HepG2 (cell line): Measurements from ENCODE around the gene PIGZ. TPM values are rescaled to one million over a fixed set of nuclear protein-coding genes. Genes with fewer than 3 reads are reported as not detected.

Experiments
- EZH2 ChIP-seq: conservative IDR thresholded peaks from 2 replicates; pipeline ENCODE4 v1.6.1; 2012; ENCODE audit warnings: mild to moderate bottlenecking, low read depth, low read length, moderate library complexity
- KDM6A ChIP-seq: IDR thresholded peaks from 2 replicates; pipeline ENCODE4 v1.6.1; 2016; ENCODE audit warnings: low read depth
- MLXIP ChIP-seq: sonication (generic); formaldehyde crosslinking; IDR thresholded peaks from 2 replicates; pipeline ENCODE4 v1.9.0; 2021; ENCODE audit warnings: missing genetic modification reagents, borderline replicate concordance
- NKX3-1 ChIP-seq: sonication (generic); formaldehyde crosslinking; IDR thresholded peaks from 2 replicates; pipeline ENCODE4 v1.5.0; 2020; ENCODE audit warnings: missing genetic modification reagents
- NR2F6 ChIP-seq, 2 experiments: IDR thresholded peaks; 2 replicates each; pipeline ENCODE4 v1.6.1; 2016; ENCODE audit warnings: antibody characterized with exemption in 1 of 2, mild to moderate bottlenecking in 1 of 2
- REL ChIP-seq: sonication (generic); formaldehyde crosslinking; conservative IDR thresholded peaks from 2 replicates; pipeline ENCODE4 v1.8.0; 2022; ENCODE audit warnings: mild to moderate bottlenecking, missing genetic modification reagents, moderate library complexity
- REXO4 ChIP-seq: sonication (generic); formaldehyde crosslinking; IDR thresholded peaks from 2 replicates; pipeline ENCODE4 v1.8.0; 2022; ENCODE audit warnings: missing genetic modification reagents, mild to moderate bottlenecking, borderline replicate concordance
- ZFP36 ChIP-seq: fragments of 150-350 bp; IDR thresholded peaks from 2 replicates; pipeline ENCODE4 v1.6.1; 2018; ENCODE audit warnings: borderline replicate concordance, low read length, low read depth; ENCODE audit not compliant: partially characterized antibody
- ZFP37 ChIP-seq: sonication (generic); formaldehyde crosslinking; IDR thresholded peaks from 2 replicates; pipeline ENCODE4 v1.4.0; 2020; ENCODE audit warnings: missing genetic modification reagents, borderline replicate concordance
- ZFP91 ChIP-seq: sonication (generic); formaldehyde crosslinking; IDR thresholded peaks from 2 replicates; pipeline ENCODE4 v1.9.0; 2022; ENCODE audit warnings: missing genetic modification reagents, mild to moderate bottlenecking, borderline replicate concordance
- ZNF260 ChIP-seq: sonication (generic); formaldehyde crosslinking; IDR thresholded peaks from 2 replicates; pipeline ENCODE4 v1.4.0; 2020; ENCODE audit warnings: missing genetic modification reagents, low read depth, mild to moderate bottlenecking, borderline replicate concordance
- ZNF335 ChIP-seq: sonication (generic); formaldehyde crosslinking; IDR thresholded peaks from 2 replicates; pipeline ENCODE4 v1.4.0; 2020; ENCODE audit warnings: missing genetic modification reagents
- ZNF354B ChIP-seq: sonication (generic); formaldehyde crosslinking; IDR thresholded peaks from 2 replicates; pipeline ENCODE4 v1.8.0; 2022; ENCODE audit warnings: mild to moderate bottlenecking, missing genetic modification reagents
- ZNF558 ChIP-seq: sonication (generic); formaldehyde crosslinking; IDR thresholded peaks from 2 replicates; pipeline ENCODE4 v1.9.0; 2022; ENCODE audit warnings: mild to moderate bottlenecking, missing genetic modification reagents, borderline replicate concordance
- ZNF7 ChIP-seq: IDR thresholded peaks from 2 replicates; pipeline ENCODE4 v1.6.1; 2016; ENCODE audit warnings: missing biosample characterization, missing genetic modification reagents
- ZNF766 ChIP-seq: sonication (generic); formaldehyde crosslinking; IDR thresholded peaks from 2 replicates; pipeline ENCODE4 v1.5.0; 2020; ENCODE audit warnings: missing genetic modification reagents, borderline replicate concordance
- ZNF776 ChIP-seq: sonication (generic); formaldehyde crosslinking; IDR thresholded peaks from 2 replicates; pipeline ENCODE4 v1.4.0; 2020; ENCODE audit warnings: mild to moderate bottlenecking, missing genetic modification reagents
- ZSCAN31 ChIP-seq: sonication (generic); formaldehyde crosslinking; IDR thresholded peaks from 2 replicates; pipeline ENCODE4 v1.5.0; 2020; ENCODE audit warnings: low read depth, mild to moderate bottlenecking, missing genetic modification reagents
- polyA plus RNA-seq, 8 experiments: library from polyadenylated mRNA; depleted of rRNA in 3 of 8; stranded (reverse) in 7 of 8; unstranded in 1 of 8; fragments of >200 nt; fragmentation: Illumina TruSeq in 4 of 8; extraction: Trizol in 4 of 8; gene quantifications; 2 replicates each; pipeline versions ENCODE4 v1.2.1 to v1.2.3, GENCODE V29; 2011 to 2016; ENCODE audit warnings: low read depth in 4 of 8, missing spikeins in 1 of 8, mixed read lengths in 1 of 8; ENCODE audit not compliant: insufficient read depth in 1 of 8
- total RNA-seq, 5 experiments: library from RNA; depleted of rRNA; stranded (reverse); fragments of >200 nt; fragmentation: Illumina TruSeq; extraction: Trizol; gene quantifications; 2 replicates each; pipeline ENCODE4 v1.2.3, GENCODE V29; 2016; ENCODE audit warnings: low read depth in 1 of 5
- TF ChIP-seq, protein P1 (sequence below): fragments of 450-650 bp; IDR thresholded peaks from 2 replicates; pipeline ENCODE4 v1.6.1; 2017; ENCODE audit warnings: mild to moderate bottlenecking
- TF ChIP-seq, protein P2 (sequence below): sonication (generic); formaldehyde crosslinking; IDR thresholded peaks from 2 replicates; pipeline ENCODE4 v1.8.1; 2023; ENCODE audit warnings: missing genetic modification reagents, inconsistent platforms, borderline replicate concordance

PIGZ gene
- total and polyA plus RNA-seq, 2 of the 13 experiments (the other 11 are each of a cell fraction or from before 2014, with no cell fraction given) = 4.7 to 60.5 TPM

GRCh38 chr3:196942226-196942914 lies 26.3 kb downstream of the PIGZ start, which contains the start of gene NCBP2 (continued):
- TF ChIP-seq NR2F6 (IDR thresholded peaks at IDR 0.05) = no peak; the same call in 1 of the 2 replicates
- TF ChIP-seq NR2F6 (CRISPR knock-in tag; IDR thresholded peaks at IDR 0.05) = peak; percentile 67
- TF ChIP-seq EZH2 = no peak
- no peak for TF ChIP-seq ZNF354B (CRISPR knock-in tag)
- TF ChIP-seq ZNF776 = peak; percentile 97
- TF ChIP-seq ZSCAN31 = peak; percentile 49; the same call in 1 of the 2 replicates
- TF ChIP-seq ZNF260 = no peak; the same call in 1 of the 2 replicates
- TF ChIP-seq NKX3-1 (CRISPR knock-in tag) = no peak; the same call in 1 of the 2 replicates
- TF ChIP-seq ZFP37 = 0 out of 2 replicates have a peak, but pooled peaks have one; percentile 26
- peak; percentile 97 for TF ChIP-seq ZFP91 (CRISPR knock-in tag)
- no peak for TF ChIP-seq MLXIP
- peak; percentile 79; the same call in 1 of the 2 replicates for TF ChIP-seq REL (CRISPR knock-in tag)
- no peak for TF ChIP-seq REXO4 (CRISPR knock-in tag)
- TF ChIP-seq, protein P1, sequence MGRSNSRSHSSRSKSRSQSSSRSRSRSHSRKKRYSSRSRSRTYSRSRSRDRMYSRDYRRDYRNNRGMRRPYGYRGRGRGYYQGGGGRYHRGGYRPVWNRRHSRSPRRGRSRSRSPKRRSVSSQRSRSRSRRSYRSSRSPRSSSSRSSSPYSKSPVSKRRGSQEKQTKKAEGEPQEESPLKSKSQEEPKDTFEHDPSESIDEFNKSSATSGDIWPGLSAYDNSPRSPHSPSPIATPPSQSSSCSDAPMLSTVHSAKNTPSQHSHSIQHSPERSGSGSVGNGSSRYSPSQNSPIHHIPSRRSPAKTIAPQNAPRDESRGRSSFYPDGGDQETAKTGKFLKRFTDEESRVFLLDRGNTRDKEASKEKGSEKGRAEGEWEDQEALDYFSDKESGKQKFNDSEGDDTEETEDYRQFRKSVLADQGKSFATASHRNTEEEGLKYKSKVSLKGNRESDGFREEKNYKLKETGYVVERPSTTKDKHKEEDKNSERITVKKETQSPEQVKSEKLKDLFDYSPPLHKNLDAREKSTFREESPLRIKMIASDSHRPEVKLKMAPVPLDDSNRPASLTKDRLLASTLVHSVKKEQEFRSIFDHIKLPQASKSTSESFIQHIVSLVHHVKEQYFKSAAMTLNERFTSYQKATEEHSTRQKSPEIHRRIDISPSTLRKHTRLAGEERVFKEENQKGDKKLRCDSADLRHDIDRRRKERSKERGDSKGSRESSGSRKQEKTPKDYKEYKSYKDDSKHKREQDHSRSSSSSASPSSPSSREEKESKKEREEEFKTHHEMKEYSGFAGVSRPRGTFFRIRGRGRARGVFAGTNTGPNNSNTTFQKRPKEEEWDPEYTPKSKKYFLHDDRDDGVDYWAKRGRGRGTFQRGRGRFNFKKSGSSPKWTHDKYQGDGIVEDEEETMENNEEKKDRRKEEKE = no peak
- TF ChIP-seq ZNF335 (CRISPR knock-in tag) = peak; percentile 77
- TF ChIP-seq ZNF766 = peak; percentile 77; the same call in 1 of the 2 replicates
- TF ChIP-seq ZNF7 (CRISPR knock-in tag) = no peak; the same call in 1 of the 2 replicates
- TF ChIP-seq ZNF558 (CRISPR knock-in tag) = peak; percentile 63; the same call in 1 of the 2 replicates
- TF ChIP-seq KDM6A (CRISPR knock-in tag) = 0 out of 2 replicates have a peak, but pooled peaks have one; percentile 10
- TF ChIP-seq, protein P2, sequence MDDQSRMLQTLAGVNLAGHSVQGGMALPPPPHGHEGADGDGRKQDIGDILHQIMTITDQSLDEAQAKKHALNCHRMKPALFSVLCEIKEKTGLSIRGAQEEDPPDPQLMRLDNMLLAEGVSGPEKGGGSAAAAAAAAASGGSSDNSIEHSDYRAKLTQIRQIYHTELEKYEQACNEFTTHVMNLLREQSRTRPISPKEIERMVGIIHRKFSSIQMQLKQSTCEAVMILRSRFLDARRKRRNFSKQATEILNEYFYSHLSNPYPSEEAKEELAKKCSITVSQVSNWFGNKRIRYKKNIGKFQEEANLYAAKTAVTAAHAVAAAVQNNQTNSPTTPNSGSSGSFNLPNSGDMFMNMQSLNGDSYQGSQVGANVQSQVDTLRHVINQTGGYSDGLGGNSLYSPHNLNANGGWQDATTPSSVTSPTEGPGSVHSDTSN (CRISPR knock-in tag) = 0 out of 2 replicates have a peak, but pooled peaks have one; percentile 18
- no peak for TF ChIP-seq ZFP36
